H54 (cell line): ENCODE measurements around the gene LRRC4C.

Experiments
- DNase-seq: peaks from one replicate; pipeline ENCODE4 v3.0.0; 2011; ENCODE audit warnings: low spot score, mixed read lengths; ENCODE audit not compliant: insufficient read length
- FAIRE-seq: peaks from 3 replicates; lab custom pipeline; 2011; peaks lifted over from hg19 to GRCh38; lab: Jason Lieb, UNC
- POLR2A ChIP-seq: IDR thresholded peaks from 2 replicates; pipeline ENCODE4 v1.6.1; 2011; ENCODE audit warnings: low read depth, mild to moderate bottlenecking, low read length

The LRRC4C gene

DNA sequence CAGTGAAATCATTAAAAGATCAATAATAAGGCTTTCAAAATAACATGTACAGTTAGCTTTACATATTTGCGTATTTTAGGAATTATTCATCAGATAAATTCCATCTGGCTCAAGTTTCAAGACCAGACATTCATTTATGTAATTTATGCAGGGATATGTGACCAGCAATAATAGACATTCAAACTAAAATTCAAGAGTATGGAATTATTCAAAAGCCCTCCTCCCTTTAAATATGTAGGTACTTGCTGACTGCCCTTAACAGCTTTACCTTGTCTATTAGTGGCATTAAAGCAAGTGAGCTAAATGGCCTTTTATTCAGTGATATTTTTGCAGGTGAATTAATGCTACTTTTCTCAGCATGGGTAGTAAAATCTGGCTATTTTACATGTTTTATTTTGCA lies 126.1 kb downstream of the LRRC4C start:
- DNase-seq (no peak), FAIRE-seq (no peak)
- TF ChIP-seq POLR2A, result no peak

DNA sequence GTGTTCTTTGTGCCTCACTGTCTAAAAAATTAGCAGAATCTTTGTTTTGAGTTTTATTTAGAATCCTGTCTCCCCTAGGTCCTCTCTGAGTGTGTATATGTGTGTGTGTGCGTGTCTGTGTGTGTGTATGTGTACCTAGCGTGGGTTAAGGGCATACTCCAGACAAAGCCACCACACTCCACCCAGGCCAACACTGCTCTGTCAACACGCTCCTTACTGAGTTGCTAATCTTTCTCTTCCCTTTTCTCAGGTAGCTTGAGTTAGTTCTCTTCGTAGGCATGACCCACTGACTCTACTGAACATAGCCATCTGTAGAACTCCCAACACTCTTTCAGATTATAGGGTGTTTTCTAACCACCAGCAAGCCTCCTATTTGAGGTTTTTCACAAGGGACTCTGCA lies 131.1 kb downstream of the LRRC4C start:
- TF ChIP-seq POLR2A, result no peak
- DNase-seq (no peak), FAIRE-seq (no peak)

GRCh38 chr11:41323446-41323845 lies 136.0 kb downstream of the LRRC4C start:
- no peak for TF ChIP-seq POLR2A
- FAIRE-seq (no peak), DNase-seq (no peak)

- TF ChIP-seq POLR2A, result no peak
- FAIRE-seq (no peak), DNase-seq (no peak)
Measured at GRCh38 chr11:41320653-41321052, 138.8 kb downstream of the LRRC4C start.

GRCh38 chr11:41320238-41320637 lies 139.2 kb downstream of the LRRC4C start:
- FAIRE-seq (no peak), DNase-seq (no peak)
- TF ChIP-seq POLR2A, result no peak

GRCh38 chr11:41319434-41319833 lies 140.0 kb downstream of the LRRC4C start:
- no peak for TF ChIP-seq POLR2A
- FAIRE-seq (no peak), DNase-seq (no peak)

- FAIRE-seq (no peak), DNase-seq (no peak)
- no peak for TF ChIP-seq POLR2A
Measured at GRCh38 chr11:41316751-41317150, 142.7 kb downstream of the LRRC4C start.

DNA sequence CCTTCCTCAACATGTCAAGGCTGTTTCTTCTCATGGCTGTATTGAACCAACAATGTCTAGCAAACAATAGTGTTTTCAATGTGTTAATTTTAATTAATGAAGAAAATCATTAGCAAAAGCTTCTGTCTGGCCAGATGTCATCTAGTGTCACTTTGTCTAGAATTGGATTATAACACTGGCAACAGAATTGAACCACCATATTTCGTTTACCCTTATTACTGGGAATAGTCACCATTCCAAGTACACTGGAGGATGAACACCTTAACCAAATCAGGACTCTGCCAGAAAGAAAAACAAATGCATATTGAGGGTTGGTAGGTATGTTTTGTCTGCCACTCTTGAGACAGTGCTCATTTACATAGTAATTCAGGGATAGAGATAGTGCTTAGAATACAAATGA lies 146.2 kb downstream of the LRRC4C start:
- no peak for FAIRE-seq
- TF ChIP-seq POLR2A, result no peak
- DNase-seq, result no peak

GRCh38 chr11:41309716-41310115 lies 149.7 kb downstream of the LRRC4C start:
- FAIRE-seq, result no peak
- no peak for TF ChIP-seq POLR2A
- DNase-seq, result no peak

DNA sequence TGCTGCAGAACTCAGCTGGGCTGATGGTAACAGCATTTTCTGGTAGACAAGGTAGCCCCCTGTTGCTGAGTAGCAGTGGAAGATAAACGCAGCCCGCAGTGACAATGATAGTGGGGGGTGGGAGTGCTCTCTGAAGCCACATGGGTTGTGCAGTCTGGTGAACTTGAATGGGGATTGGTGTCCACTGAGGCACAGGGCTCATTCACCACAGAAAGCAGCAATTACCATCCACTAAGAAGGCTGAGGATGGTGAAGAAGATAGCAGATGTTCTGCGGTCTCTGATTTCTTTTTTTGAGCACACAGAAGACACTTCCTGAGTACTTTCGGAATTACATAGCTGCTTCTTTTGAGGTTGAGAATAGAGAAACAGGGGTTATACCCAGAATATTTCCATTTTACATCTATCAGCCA lies 150.3 kb downstream of the LRRC4C start:
- FAIRE-seq (no peak), DNase-seq (no peak)
- TF ChIP-seq POLR2A, result no peak

DNA sequence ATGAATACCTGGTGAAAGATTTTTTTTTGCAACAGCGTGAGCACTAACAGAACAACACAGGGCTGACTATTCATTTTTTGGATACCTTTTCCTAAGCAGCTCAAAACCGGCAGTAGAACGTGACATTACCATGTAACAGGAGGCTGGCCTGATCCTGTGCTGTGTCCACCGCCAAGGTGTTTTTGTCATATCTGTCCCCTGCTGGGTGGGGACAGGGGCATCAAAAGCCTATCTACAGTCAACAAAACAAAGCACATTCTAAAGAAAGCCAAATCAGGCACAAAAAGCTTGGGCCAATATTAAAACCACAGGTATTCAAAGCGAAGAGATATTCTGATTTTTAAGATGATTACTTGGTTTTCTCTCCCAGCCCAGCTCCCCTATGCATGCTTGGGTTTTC lies 151.2 kb downstream of the LRRC4C start:
- no peak for FAIRE-seq

DNA sequence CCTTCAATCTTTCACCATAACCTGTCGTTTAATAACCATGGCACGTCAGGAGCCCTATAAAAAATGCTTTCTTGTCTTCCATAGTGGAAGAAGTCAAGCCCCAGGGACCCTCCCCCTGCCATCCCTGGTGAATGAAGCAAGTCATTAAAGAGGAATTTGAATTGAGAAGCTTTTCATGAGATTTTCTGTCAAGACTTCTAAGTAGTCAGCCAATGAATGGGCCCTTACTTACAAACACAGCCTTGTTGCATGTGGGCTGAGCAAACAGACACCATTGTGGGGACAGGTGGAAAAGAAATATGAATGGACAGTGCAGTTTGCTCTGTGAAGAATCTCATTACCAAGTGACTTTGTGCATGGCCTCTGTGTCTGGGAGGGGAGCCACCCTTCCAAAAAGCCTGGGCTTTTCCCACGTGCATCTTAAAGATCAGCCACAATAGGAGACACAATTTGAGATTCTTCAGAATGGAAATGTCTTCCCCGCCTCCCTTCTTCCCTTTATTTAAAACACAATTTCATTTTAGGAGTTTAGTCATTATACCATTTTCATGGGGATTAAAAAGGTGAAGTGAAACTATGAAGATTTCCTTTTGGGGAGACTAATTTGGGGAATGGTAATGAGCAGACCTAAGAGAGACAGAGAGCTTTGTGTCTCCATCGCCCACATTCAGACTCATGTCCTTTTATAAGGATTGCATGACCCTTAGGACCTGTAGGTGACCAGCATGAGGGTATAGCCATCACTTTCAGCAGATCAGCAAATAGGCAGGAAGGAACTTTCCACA lies 152.0 kb downstream of the LRRC4C start:
- no peak for TF ChIP-seq POLR2A
- FAIRE-seq (no peak), DNase-seq (no peak)

More for the DNA sequence above, 151.2 kb downstream of the LRRC4C start:
- TF ChIP-seq POLR2A, result no peak
- no peak for DNase-seq

DNA sequence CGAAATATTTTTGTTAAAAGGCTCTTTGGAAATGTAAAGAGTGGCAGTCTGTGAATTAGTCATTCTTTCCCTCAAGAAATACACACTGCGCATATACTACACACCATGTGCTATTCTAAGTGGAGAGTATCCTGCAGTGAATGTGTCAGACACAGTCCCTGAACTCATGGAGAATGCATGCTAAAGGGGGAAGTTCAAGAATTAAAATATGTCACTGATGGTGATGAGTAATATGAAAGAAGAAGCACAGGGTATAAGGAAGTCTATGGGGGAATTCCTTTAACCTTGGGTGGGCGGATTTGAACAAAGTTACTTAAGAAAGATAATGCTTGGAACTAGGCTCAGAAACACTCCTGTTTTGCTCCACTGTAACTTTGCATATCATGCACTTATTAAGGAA lies 153.0 kb downstream of the LRRC4C start:
- DNase-seq (no peak), FAIRE-seq (no peak)
- TF ChIP-seq POLR2A, result no peak

GRCh38 chr11:41301023-41301422 lies 158.4 kb downstream of the LRRC4C start:
- FAIRE-seq (no peak), DNase-seq (no peak)
- no peak for TF ChIP-seq POLR2A

- no peak for TF ChIP-seq POLR2A
- DNase-seq (no peak), FAIRE-seq (no peak)
Measured at GRCh38 chr11:41289408-41289807, 170.0 kb downstream of the LRRC4C start.

GRCh38 chr11:41286751-41287150 lies 172.7 kb downstream of the LRRC4C start:
- TF ChIP-seq POLR2A, result no peak
- DNase-seq (no peak), FAIRE-seq (no peak)
